Right kidney (tissue), 9 donors: Measurements from ENCODE around the gene GFI1.
"Not testable (repeated sequence)": the region's sequence is repeated elsewhere in the genome, so short reads cannot be mapped to it uniquely, and the experiment has no call there.

Experiments used
- DNase-seq: peaks from one replicate; pipeline ENCODE4 v3.0.0-alpha.2; 2016
- long read RNA-seq, 8 donors: transcript quantifications; one replicate each; lab custom pipeline, GENCODE V29; 2026

Gene GFI1
- long read RNA-seq, donor 1: 0 reads
- long read RNA-seq, donor 2: 0 reads
- long read RNA-seq, donor 3: 0 reads
- long read RNA-seq, donor 4: 0 reads
- long read RNA-seq, donor 5: 0 reads
- long read RNA-seq, donor 6: 0 reads
- long read RNA-seq, donor 7: 0 reads
- long read RNA-seq, donor 8: 0 reads

DNA sequence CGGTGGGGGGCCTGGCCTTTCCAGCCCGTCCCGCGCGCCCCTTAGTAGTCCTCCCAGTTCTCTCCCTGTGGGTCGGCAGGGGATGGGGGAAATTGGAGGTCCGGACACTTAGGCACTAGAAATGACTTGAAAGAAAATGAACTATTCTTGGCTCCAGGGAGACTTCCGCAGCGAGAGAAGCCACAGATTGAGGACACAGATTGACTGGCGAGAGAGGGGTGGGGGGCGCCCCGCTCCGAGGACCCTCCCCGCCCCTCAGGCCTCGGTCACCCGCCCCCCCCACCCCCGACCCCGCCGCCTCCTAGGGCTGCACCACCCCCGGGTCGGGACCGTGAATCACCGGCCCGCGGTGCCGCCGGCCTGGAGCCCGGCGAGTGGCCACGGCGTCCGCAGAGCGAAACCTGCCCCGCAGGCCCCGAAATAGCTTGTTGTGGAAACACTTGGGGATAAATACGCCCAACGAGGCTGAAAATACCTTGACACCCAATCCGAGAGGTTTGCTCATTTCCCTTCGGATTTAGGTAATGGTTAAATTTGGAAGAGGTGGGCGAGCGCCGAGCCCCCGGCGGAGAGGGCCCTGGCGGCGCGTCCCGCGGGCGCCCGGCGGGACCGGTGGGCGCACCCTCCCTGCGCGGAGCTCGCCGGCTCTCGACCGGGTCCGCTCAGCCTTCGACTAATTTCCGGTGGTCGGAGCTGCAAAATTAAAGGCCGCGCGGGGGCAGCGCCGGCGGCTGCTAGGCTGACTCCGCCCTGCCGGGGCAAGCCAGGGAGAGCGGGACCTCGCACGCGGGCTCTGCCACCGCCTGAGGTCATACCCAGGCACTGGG, at the start of gene GFI1:
TSS of gene GFI1 (minus strand) at position 675 of the 827 bp plus-strand sequence. CDS start 3,438 bp downstream, outside the sequence.
- DNase-seq: peak; percentile 74

DNA sequence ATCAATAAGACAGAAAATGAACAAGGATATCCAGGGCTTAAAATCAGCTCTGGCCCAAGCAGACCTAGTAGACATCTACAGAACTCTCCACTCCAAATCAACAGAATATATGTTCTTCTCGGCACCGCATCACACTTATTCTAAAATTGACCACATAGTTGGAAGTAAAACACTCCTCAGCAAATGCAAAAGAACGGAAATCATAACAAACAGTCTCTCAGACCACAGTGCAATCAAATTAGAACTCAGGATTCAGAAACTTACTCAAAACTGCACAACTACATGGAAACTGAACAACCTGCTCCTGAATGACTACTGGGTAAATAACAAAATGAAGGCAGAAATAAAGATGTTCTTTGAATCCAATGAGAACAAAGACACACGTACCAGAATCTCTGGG, 45.6 kb upstream of the GFI1 start:
- not testable (repeated sequence) for DNase-seq

DNA sequence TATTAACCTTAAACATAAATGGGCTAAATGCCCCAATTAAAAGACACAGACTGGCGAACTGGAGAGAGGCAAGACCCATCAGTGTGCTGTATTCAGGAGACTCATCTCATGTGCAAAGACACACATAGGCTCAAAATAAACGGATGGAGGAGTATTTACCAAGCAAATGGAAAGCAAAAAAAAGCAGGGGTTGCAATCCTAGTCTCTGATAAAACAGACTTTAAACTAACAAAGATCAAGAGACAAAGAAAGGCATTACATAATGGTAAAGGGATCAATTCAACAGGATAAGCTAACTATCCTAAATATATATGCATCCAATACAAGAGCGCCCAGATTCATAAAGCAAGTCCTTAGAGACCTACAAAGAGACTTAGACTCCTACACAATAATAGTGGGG, 45.2 kb upstream of the GFI1 start:
- DNase-seq: not testable (repeated sequence)

DNA sequence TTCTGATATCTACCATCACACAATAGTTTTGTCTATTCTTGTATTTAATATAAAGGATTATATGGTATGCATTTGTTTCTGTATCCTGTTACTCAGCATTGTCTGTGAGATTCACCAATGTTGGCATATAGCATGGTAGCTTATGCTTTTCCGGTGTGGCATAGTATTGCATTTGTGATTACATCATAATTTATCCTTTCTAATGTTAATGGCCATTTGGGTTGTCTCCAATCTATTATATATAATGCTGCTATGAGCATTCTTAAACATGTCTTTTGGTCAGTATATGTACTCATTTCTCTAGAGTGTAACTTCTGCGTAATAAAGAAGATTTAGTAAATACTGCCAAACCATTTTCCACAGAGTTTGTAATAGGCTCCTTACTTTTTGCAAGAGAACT, 40.9 kb upstream of the GFI1 start:
- no peak for DNase-seq

DNA sequence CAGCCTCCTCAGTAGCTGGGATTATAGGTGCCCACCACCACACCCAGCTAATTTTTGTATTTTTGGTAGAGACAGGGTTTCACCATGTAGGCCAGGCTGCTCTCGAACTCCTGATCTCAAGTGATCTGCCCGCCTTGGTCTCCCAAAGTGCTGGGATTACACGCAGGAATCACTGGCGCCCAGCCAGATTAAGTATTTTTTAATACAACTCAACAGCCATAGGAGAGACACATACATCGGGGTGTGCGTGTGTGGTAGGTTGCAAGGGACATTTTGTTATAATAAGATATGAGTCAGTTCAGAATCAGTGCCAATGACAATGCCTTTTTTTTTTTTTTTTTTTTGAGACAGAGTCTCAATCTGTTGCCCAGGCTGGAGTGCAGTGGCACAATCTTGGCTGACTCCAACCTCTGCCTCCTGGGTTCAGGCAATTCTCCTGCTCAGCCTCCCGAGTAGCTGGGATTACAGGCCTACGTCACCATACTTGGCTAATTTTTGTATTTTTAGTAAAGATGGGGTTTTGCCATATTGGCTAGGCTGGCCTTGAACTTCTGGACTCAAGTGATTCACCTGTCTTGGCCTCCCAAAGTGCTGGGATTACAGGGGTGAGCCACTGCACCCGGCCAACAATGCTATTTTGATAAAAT, 38.3 kb upstream of the GFI1 start:
- not testable (repeated sequence) for DNase-seq

DNA sequence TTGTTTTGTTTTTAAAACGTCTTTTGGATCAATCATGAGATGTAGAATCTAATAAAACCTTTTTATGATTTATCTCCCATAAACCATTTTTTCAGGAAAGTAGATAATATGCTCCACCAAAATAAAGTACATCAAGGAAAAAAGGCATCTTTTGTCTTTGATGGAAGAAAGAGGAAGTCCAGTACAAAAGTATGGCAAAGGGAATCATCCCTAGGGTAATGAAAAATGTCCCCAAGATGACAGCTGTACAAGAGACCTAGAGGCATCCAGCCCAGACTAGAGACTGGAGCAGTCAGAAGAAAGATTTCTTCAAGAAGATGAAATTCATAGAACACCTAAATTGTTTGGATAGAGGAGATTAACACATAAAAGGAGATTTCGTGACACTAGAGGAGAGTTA, 32.3 kb upstream of the GFI1 start:
- DNase-seq: no peak

DNA sequence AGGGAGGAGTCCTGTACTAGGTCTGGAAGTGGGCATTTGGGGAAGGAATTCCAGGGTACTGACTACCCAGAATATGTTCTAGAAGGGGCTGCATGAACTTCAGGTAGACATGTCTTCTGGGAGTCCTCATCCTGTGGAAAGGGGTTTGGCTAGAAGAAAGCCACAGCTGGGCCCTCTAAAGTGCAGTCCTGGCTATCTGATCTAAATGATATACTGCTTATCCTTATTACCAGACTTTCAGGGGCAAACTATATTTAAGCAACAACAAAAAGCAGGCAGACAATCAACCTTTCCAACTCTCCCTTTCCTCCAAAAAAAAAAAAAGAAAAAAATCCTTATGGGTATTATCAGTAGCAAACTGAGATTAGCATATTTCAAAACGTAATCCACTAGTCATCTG, 29.8 kb upstream of the GFI1 start:
- no peak for DNase-seq

DNA sequence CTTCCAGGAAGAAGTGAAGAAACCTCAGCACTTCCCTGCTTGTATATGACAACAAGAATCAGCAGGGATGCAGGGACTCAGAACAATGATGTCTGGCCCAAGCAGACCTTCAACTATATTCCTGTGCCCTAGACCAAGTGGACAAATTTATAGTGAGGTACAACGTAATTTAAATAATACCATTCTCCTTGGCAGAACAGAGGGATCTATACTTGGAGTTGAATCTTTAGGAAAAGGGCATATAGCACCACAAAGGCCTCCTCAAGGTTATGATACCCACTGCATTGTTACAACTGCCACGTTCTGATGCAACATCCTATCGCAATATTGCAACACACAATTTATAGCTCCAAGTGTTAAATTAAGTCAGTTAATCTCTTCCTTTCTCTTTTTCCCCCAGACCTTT, 29.1 kb upstream of the GFI1 start:
- no peak for DNase-seq

DNA sequence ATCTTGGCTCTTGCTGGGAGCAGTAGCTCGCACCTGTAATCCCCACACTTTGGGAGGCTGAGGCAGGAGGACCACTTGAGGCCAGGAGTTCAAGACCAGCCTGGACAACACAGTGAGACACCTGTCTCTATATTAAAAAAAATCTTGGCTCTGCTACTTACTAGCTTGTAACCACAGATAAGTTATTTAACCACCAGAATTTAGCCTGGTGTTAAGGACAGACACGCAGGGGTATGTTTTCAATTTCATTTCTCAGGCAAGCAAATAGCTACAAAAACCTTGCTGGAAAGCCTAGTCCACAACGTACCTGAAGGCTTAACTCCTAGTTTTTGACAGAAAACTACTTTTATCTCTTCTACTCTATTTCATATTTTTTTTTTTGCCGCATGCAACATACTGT, 24.8 kb upstream of the GFI1 start:
- no peak for DNase-seq

DNA sequence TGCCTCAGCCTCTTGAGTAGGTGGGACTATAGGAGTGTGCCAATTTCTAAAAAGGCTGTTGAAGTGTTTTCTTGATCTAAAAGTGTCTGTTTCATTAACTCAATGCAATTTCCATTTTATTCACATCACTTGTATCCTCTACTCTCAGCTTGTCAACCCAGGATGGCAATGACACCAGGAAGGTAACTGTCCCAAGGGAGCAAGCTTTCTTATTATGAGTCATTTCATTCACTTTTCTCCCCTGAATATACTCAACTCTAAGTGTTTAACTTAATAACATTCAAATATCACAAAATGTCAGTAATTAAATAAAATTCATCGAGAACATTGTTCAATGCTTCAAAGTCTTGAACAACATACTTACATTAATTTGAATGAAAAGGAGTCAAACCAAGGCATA, 22.9 kb upstream of the GFI1 start:
- no peak for DNase-seq

DNA sequence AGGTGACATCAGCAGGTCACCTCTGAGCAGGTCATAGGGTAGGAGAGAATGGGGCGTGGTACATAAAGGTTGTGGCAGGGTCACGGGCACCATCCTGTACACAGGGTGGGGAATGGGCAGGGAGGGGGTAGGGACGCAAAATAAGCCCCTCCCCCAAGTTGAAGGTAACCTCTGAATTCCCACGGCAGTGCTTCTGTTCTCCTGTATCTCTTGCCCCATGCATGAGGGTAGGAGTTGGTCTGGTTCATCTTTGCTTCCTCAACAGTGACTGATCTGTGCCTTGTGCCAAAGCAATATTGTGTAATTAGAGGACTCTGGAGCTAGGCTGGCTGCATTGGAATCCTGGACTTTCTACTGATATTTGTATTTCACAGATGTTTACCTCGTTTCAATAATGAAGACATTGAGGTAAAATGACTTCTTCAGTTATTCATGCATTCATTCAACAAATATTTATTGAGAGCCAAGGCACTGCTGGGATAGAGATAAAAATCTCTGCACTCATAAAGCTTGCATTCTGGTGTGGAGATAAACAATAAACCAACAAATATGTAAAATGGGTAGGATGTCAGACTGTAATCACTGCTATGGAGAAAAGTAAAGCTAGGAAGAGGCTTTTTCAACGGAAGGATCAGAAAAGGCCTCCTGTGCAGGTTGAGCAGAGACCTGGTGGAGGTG, 18.4 kb upstream of the GFI1 start:
- no peak for DNase-seq

DNA sequence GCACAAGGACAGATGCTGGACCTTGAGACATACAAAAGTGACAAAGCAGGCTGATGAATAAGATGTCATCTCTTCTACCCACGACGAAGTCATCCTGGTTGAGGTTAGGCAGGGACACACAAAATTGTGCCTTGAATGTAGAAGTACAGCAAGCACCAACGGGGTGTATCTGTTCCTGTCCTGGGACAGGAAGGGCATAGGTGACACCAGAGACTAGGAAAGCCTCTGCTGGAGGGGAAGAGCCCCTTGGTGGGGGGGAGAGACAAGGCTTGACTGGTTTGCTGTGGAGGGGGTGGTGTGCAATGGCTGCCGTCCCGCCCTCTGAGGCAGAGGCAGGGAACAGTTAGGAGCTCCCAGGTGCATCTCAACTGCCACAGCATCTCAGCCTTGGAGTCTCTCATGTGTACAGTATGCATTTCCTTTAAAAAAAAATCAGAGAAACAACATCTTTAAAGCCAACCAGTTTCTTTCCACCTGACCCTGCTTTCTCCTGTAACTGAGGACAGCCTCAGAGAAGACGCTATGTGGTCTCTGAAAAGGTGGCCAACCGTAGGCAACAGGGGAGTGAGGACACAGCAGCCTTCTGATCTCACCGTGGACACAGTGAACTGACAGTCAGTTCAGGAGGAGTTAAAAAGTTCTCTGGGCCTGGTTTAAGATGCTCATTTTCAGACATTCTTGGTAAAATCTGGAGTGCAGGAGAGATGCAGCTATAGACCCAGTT, 17.7 kb upstream of the GFI1 start:
- no peak for DNase-seq

DNA sequence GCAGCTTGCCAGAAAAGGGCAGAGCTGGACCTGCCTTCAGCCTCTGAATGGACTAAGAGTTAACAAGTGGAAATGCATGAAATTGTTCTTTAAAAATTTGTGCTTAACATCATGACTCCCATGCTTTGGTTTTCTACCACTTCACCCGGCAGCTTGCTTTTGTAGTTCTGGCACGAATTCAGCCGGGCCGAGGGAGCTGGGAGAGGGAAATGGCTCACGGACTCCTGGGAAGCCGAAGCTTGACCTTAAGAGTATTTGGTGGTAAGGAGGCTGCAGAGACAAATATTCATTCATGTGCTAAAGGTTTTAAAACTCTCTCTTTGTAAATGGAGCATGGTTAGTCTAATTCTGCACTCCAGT, 17.2 kb upstream of the GFI1 start:
- DNase-seq: no peak

DNA sequence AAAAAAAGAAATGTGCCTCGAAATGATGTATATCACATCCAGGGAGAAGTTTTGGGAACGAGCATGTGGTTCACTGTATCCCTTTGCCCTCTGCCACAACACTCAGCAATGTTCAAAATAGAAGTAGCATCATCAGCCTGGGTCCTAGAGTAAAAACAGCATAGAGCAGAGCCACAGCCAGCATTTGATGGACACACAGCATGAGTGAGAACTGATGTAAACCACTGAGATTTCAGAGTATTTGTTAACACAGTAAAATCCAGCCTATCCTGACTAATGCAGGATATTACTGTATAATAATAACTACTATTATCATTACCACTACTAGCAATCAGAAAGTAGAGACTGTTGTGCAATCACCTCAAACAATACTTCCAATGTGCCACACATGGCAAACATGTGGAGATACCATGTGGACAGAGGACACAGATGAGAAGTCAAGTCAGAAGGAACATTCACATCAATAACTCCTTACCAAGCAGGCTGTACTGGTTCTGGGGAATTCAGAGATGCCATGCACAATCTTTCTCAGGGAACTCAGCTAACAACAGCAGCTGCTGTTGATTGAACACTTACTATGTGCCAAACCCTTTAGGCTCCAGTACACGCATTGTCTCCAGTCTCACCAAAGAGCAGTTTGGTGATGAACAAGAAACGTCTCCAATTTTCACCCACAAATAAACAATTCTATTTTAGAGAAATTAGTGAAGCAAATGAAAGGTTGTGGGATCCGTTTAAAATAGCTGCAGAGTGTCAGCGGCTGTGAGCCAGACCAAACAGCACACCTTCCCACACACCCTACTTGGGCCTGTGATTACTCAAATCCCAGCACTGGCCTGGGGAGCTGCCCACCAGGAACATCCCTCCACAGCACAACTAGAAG, 16.6 kb upstream of the GFI1 start:
- DNase-seq: no peak

DNA sequence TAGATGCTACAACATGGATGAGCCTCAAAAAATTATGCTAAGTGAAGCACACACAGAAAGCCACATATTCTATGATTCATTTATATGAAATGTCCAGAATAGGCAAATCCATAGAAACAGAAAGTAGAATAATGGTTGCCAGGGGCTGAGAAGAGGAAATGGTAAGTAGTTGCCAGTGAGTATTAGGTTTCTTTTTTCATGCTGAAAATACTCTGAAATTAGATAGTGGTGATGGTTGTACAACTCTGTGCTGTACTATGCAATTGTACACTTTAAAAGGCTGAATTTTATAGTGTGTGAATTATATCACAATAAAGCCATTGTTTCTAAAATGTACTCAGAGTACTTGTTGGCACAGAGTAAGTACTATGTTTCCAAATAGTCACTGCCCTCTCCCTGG, 15.5 kb upstream of the GFI1 start:
- no peak for DNase-seq

DNA sequence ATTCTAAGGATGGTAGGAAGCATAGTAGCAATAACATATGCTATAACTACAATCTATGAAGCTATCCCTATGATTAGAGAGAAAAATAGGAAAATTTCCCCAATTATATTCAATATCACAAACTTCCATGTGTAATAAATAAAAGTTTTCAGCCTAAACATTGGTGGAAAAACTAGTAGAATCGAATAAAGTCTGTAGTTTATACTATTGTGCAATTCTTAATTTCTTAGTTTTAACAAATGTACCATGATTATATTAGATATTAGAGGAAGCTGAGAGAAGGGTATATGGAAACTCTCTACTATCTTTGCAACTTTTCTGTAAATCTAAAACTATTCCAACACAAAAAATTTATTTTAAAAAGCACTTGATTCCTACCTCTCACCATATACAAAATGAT, 13.8 kb upstream of the GFI1 start:
- DNase-seq: no peak

DNA sequence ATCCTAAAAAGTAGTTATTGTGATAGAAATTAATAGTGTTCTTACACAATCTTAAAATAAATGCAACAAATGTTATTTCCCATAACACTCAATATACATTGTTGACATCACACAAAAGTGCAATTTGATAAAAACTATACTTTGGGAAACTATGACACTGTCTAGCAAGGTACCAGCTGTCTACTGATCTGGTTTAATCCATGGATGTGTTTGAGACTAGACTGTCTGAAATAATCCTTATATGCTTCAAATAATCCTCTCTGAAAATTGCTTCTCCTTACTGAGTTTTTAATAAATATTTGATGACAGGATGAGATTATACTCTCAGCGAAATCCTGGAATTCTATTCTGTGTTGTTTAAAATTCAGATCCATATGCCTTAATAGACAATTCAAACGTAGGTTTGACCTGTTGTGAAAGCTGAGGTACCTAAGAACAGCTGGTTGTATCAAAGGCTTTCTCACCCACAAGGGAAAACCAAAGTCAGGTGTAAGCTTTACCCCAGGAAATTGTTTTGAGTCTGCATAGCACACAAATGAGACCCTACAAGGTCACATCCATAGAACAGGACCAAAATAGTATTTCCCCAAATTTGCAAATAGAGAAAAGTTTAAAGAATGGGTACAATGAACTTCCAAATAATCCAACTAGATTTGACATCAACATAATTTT, 8.8 kb upstream of the GFI1 start:
- DNase-seq: no peak

DNA sequence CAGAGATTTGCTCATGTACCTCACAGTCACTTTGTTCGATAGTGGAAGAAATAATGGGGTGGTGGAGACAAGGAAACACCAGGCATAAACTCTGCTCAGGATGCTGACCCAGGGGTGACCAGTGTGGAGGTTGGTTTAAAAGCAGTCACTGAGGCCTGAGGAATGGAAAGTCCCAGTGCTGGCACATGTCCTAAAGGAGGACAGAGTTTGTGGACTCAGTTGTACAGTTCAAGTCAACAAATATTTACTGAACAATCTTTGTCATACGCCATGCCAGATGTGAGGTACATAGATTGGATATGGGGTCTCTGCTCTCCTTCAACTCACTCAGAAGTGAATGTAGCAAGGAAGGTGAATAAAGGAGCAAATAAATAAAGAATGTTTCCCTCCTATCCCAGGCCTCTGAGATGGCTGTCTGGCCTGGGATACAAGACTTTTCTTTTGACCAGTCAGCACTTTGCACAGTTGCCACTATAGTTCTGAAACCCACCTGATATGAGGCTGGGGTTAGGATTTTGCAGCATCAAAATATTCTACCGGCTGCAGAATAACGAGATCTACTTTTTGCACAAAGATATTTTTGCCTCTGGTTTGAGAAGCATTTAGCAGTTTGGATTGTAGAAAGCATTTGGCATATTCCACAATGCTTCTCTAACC, 7.9 kb upstream of the GFI1 start:
- no peak for DNase-seq

DNA sequence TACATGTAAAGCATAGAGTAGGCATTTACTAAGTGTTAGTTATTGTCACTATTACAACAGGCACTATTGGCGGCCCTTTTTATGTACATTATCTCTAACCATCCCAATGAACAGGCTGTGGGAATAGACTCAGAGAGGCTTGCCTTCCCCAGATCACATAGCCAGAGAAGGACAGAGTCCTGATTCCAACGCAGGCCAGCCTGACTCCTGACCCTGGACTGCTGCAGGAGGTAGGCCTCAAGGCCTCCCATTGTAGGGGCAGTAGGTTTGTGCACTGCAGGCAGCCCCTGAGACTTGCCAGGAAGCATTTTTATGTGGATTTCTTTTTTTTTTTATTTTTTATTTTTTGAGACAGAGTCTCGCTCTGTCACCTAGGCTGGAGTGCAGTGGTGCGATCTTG, 6.4 kb upstream of the GFI1 start:
- no peak for DNase-seq

DNA sequence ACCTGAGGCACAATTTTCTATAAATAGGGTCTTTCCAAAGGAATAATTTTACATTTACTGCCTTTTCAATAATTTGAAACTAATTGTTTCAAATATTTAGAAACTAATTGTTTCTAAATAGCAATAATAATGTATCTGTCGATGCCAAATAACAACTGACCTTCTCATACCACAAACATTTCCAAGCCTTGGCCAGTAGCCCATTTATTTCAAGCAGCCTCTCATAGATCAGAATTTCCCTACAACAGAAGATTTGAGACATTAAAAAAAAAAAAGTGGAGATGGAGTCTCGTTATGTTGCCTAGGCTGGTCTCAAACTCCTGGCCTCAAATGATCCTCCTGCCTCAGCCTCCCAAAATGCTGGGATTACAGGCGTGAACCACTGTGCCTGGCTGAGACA, 2.1 kb upstream of the GFI1 start:
- DNase-seq: no peak
